Measurements from ENCODE around the gene CHM. TPM values are rescaled to one million over a fixed set of nuclear protein-coding genes. Genes with fewer than 3 reads are reported as not detected.
"Not testable (repeated sequence)": the region's sequence is repeated elsewhere in the genome, so short reads cannot be mapped to it uniquely, and the experiment has no call there.

CHM gene
- 14.6 and 18.3 TPM in 2 replicates for total RNA-seq

GRCh38 chrX:86047174-86047935 lies at the start of gene CHM:
Gene CHM (minus strand): TSS chrX:86047558. CDS start chrX:86047532, 26 bp downstream.
- DNase-seq (ENCODE audit: low read depth, low spot score), result peak; percentile 50

- DNase-seq (ENCODE audit: low read depth, low spot score), result no peak
Measured at GRCh38 chrX:86078650-86079049, 31.3 kb upstream of the CHM start.

- no peak for DNase-seq (ENCODE audit: low read depth, low spot score)
Measured at GRCh38 chrX:86066998-86067397, 19.6 kb upstream of the CHM start.

GRCh38 chrX:86061407-86061806 lies 14.0 kb upstream of the CHM start:
- DNase-seq (ENCODE audit: low read depth, low spot score), result no peak

GRCh38 chrX:86051741-86052140 lies 4.4 kb upstream of the CHM start:
- DNase-seq (ENCODE audit: low read depth, low spot score), result no peak

GRCh38 chrX:86047936-86048280 lies 550 bp upstream of the CHM start:
- no peak for DNase-seq (ENCODE audit: low read depth, low spot score)

GRCh38 chrX:86044216-86044615 lies 3.1 kb downstream of the CHM start:
- no peak for DNase-seq (ENCODE audit: low read depth, low spot score)

- no peak for DNase-seq (ENCODE audit: low read depth, low spot score)
Measured at GRCh38 chrX:86039625-86040568, 7.5 kb downstream of the CHM start.

GRCh38 chrX:86033385-86033784 lies 14.0 kb downstream of the CHM start:
- DNase-seq (ENCODE audit: low read depth, low spot score), result no peak

GRCh38 chrX:86028681-86029080 lies 18.7 kb downstream of the CHM start:
- no peak for DNase-seq (ENCODE audit: low read depth, low spot score)

GRCh38 chrX:86023811-86024210 lies 23.5 kb downstream of the CHM start:
- DNase-seq (ENCODE audit: low read depth, low spot score), result no peak

GRCh38 chrX:86021652-86022289 lies 25.6 kb downstream of the CHM start:
- peak; percentile 2 for DNase-seq (ENCODE audit: low read depth, low spot score)

GRCh38 chrX:86016139-86016538 lies 31.2 kb downstream of the CHM start:
- DNase-seq (ENCODE audit: low read depth, low spot score), result no peak

- DNase-seq (ENCODE audit: low read depth, low spot score), result not testable (repeated sequence)
Measured at GRCh38 chrX:86014959-86015358, 32.4 kb downstream of the CHM start.

GRCh38 chrX:86014421-86014820 lies 32.9 kb downstream of the CHM start:
- DNase-seq (ENCODE audit: low read depth, low spot score), result no peak

- no peak for DNase-seq (ENCODE audit: low read depth, low spot score)
Measured at GRCh38 chrX:86013792-86014191, 33.6 kb downstream of the CHM start.

- no peak for DNase-seq (ENCODE audit: low read depth, low spot score)
Measured at GRCh38 chrX:86012188-86012587, 35.2 kb downstream of the CHM start.

- not testable (repeated sequence) for DNase-seq (ENCODE audit: low read depth, low spot score)
Measured at GRCh38 chrX:86009803-86010202, 37.6 kb downstream of the CHM start.

- DNase-seq (ENCODE audit: low read depth, low spot score), result not testable (repeated sequence)
Measured at GRCh38 chrX:86007891-86008290, 39.5 kb downstream of the CHM start.

- no peak for DNase-seq (ENCODE audit: low read depth, low spot score)
Measured at GRCh38 chrX:86002076-86002896, 45.1 kb downstream of the CHM start.

GRCh38 chrX:85998954-85999353 lies 48.4 kb downstream of the CHM start:
- DNase-seq (ENCODE audit: low read depth, low spot score), result no peak

Data from pulmonary artery endothelial cell (primary cell).